Measurements from ENCODE around the gene PDAP1.

Gene PDAP1

DNA sequence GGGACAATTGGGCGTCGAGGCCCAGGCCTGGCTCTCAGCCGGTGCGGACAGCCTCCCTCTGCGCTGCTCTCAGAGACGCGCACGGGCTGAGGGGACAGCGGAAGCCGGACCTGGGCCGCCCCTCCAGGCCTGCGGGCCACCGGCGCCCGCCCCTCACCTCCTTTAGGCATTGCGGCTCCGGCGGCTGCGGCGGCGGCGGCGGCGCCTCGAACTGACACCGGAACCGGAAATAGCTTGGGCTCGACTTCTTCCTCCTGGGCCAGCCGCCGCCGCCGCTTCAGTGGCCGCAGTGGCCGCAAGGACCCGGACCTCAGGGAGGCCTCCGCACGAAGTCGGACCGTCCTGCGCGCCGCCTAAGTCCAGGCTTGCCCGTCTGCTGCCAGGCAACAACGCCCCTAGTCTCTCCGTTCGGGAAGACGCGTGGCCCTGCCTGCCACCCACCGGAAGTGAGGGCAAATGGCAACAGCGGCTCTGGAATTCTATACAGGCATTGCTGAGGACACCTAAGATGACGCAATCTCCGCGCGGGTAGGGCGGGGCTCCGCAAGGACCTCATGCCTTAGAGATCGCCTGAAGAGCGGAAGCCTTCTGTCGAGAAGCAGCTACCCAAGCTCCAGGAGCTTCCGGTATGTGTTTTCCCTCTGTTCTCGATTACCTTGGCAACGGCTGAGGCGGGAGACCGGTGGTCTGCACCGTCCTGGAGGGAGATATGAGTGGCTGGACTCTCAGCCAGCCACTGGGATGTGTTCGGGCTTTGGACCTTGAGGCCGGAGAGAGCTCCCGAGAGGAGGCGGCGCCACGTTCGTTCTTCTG, at the start of gene PDAP1, which contains the start of gene BUD31:
Gene PDAP1 (minus strand): TSS at position 219 of the 813 bp plus-strand sequence. CDS start 49 bp downstream, at position 170.
Gene BUD31 (plus strand): TSS at position 591 of the 813 bp plus-strand sequence. CDS start 2,124 bp downstream, outside the sequence.
- peak; percentile 97 for DNase-seq (ENCODE audit: low read depth)
- peak within 1 kb of the TSS; percentile 95 for H3K4me3 ChIP-seq (ENCODE audit: low read depth, low read length)
- TF ChIP-seq MAX (IDR thresholded peaks at IDR 0.05; ENCODE audit: low read depth, low read length) = peak; percentile 85
- TF ChIP-seq, protein P1, sequence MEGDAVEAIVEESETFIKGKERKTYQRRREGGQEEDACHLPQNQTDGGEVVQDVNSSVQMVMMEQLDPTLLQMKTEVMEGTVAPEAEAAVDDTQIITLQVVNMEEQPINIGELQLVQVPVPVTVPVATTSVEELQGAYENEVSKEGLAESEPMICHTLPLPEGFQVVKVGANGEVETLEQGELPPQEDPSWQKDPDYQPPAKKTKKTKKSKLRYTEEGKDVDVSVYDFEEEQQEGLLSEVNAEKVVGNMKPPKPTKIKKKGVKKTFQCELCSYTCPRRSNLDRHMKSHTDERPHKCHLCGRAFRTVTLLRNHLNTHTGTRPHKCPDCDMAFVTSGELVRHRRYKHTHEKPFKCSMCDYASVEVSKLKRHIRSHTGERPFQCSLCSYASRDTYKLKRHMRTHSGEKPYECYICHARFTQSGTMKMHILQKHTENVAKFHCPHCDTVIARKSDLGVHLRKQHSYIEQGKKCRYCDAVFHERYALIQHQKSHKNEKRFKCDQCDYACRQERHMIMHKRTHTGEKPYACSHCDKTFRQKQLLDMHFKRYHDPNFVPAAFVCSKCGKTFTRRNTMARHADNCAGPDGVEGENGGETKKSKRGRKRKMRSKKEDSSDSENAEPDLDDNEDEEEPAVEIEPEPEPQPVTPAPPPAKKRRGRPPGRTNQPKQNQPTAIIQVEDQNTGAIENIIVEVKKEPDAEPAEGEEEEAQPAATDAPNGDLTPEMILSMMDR (IDR thresholded peaks at IDR 0.05; ENCODE audit: low read depth, low read length) = no peak
- peak; percentile 94 for TF ChIP-seq MYC (IDR thresholded peaks at IDR 0.05; ENCODE audit: low read depth, low read length)
- TF ChIP-seq POLR2A (IDR thresholded peaks at IDR 0.05; ENCODE audit: extremely low read depth, insufficient read length) = peak; percentile 90

GRCh38 chr7:99457650-99458493, 49.5 kb upstream of the PDAP1 start:
- no peak for DNase-seq (ENCODE audit: low read depth)
- TF ChIP-seq POLR2A (IDR thresholded peaks at IDR 0.05; ENCODE audit: extremely low read depth, insufficient read length) (no peak), MYC (IDR thresholded peaks at IDR 0.05; ENCODE audit: low read depth, low read length) (no peak), MAX (IDR thresholded peaks at IDR 0.05; ENCODE audit: low read depth, low read length) (no peak)
- TF ChIP-seq, protein P1 (IDR thresholded peaks at IDR 0.05; ENCODE audit: low read depth, low read length) = no peak
- no peak overlapping the region for H3K4me3 ChIP-seq (ENCODE audit: low read depth, low read length)

DNA sequence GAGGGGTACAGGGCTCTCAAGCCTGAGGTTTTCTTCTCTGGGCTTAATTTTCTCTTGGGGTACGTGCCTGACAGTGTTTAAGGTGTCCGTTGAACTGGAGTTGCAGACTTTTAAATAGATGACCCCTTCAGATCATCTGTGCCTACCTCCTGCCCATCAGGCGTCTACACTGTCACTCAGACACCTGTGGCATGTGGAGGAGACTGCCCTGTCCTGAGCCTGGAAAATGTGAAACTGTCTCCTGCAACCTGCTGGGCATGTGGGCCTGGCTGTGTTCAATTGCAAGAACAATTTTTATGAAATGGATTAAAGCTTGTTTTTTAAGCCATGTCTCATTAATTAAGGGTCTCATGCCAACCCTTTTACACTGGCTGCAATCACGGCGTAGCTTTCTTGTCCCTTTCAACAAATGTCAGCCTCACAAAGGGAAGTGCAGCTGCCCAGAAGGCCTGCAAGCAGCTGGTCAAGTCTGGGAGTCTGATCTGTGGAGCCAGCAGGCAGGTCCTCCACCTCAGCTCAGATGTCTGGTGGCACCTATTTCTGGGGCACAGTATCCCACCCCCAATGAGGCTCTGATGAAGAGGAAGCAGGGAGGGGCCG, 48.8 kb upstream of the PDAP1 start:
- TF ChIP-seq MAX (IDR thresholded peaks at IDR 0.05; ENCODE audit: low read depth, low read length) = no peak
- TF ChIP-seq, protein P1 (IDR thresholded peaks at IDR 0.05; ENCODE audit: low read depth, low read length) = no peak
- TF ChIP-seq POLR2A (IDR thresholded peaks at IDR 0.05; ENCODE audit: extremely low read depth, insufficient read length) = no peak
- no peak for TF ChIP-seq MYC (IDR thresholded peaks at IDR 0.05; ENCODE audit: low read depth, low read length)
- no peak overlapping the region for H3K4me3 ChIP-seq (ENCODE audit: low read depth, low read length)
- DNase-seq (ENCODE audit: low read depth) = no peak

DNA sequence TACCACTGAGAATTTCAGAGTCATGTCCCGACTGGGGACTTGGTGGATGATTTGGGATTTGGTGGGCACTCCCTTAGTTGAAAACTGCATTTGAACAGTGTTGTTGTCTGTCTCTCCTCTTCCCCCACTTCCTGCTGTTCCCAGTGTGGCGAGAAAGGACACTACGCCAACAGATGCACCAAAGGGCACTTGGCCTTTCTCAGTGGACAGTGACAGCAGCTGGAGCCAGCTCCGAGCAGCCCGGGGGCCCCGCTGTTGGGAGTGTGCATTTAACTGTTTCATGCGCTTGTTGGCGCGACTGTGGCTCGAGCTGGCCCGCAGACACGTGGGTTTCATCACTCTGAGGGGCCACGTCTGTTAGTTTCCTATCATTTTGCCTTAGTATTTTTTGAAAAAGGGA, 47.9 kb upstream of the PDAP1 start:
- no peak for DNase-seq (ENCODE audit: low read depth)

More for the DNA sequence above, 47.9 kb upstream of the PDAP1 start:
- TF ChIP-seq, protein P1 (IDR thresholded peaks at IDR 0.05; ENCODE audit: low read depth, low read length) = no peak
- TF ChIP-seq MYC (IDR thresholded peaks at IDR 0.05; ENCODE audit: low read depth, low read length) (no peak), POLR2A (IDR thresholded peaks at IDR 0.05; ENCODE audit: extremely low read depth, insufficient read length) (no peak), MAX (IDR thresholded peaks at IDR 0.05; ENCODE audit: low read depth, low read length) (no peak)
- H3K4me3 ChIP-seq (ENCODE audit: low read depth, low read length) = no peak overlapping the region
